ENCODE results near the gene NFATC3. TPM values are rescaled to one million over a fixed set of nuclear protein-coding genes. Genes with fewer than 3 reads are reported as not detected.

NFATC3 gene
- total and polyA plus RNA-seq, 2 donors (not counting 1 experiment from before 2014, with no cell fraction given): 33.4 to 115 TPM

- no peak for DNase-seq
- Histone ChIP-seq H3K9me3 (ENCODE audit: control extremely low read depth in 1 of 3, control insufficient read depth in 2 of 3, insufficient read depth in 1 of 3, low read length in 2 of 3) (no peaks in the 10 kb centered on the region), H3K27ac (ENCODE audit: low read length in 2 of 2) (peak overlapping the region in 1 of 2 donors; percentile 11), H4K20me1 (ENCODE audit: control insufficient read depth, insufficient read depth, low read length, poor library complexity, severe bottlenecking) (peaks cover 63% of the 10 kb centered on the region), H3K4me3 (ENCODE audit: control extremely low read depth in 1 of 5, extremely low read depth in 1 of 5, insufficient read depth in 1 of 5, low read depth in 2 of 5, low read length in 4 of 5) (no peak overlapping the region), H2AFZ (ENCODE audit: insufficient read depth, low read depth, low read length, poor library complexity, severe bottlenecking) (no peak overlapping the region), H3K36me3 (replicated peaks in 1 of 2; ENCODE audit: control extremely low read depth in 1 of 2, control insufficient read depth in 1 of 2, extremely low read depth in 1 of 2, insufficient read depth in 2 of 2, low read length in 1 of 2) (peaks cover 4 to 29% of the 10 kb centered on the region in 2 experiments), H3K79me2 (ENCODE audit: control insufficient read depth, insufficient read depth, low read length) (peaks cover 94% of the 10 kb centered on the region), H3K27me3 (replicated peaks in 1 of 4; ENCODE audit: control extremely low read depth in 1 of 4, control insufficient read depth in 3 of 4, insufficient read depth in 4 of 4, low read length in 3 of 4) (no peaks in the 10 kb centered on the region), H3K4me1 (ENCODE audit: control insufficient read depth in 2 of 2, insufficient read depth in 2 of 2, low read length in 2 of 2) (peaks cover 3 to 4% of the 10 kb centered on the region in 2 donors), H3K4me2 (replicated peaks; ENCODE audit: low read depth, low read length, poor library complexity, severe bottlenecking) (no peak overlapping the region), H3K9ac (ENCODE audit: low read length) (no peak overlapping the region)
- ATAC-seq (ENCODE audit: low read depth): no peak
- TF ChIP-seq CTCF (IDR thresholded peaks at IDR 0.05) (no peak), EZH2 (IDR thresholded peaks at IDR 0.05; ENCODE audit: borderline replicate concordance, insufficient read depth, low read depth, low read length, poor library complexity, severe bottlenecking) (no peak)
- no CpG with 5 or more reads among the region's 2 CpGs for WGBS (ENCODE audit: insufficient coverage)
- H3K27me3 Mint-ChIP-seq: no peaks in the 10 kb centered on the region
- no peaks in the 10 kb centered on the region for H3K9me3 Mint-ChIP-seq (ENCODE audit: insufficient read depth)
- H3K4me3 Mint-ChIP-seq: no peak overlapping the region
- POLR2A ChIA-PET: no interaction called here
- intact Hi-C loops (cut with micrococcal nuclease): no loop called here
- CTCF ChIA-PET: no interaction called here
- H3K27ac Mint-ChIP-seq: no peak overlapping the region
- H3K4me1 Mint-ChIP-seq: peaks cover 27% of the 10 kb centered on the region
Observed at GRCh38 chr16:68146585-68146984, 61.4 kb downstream of the NFATC3 start.

GRCh38 chr16:68147444-68147843, 62.3 kb downstream of the NFATC3 start:
- Histone ChIP-seq H3K27me3 (replicated peaks in 1 of 4; ENCODE audit: control extremely low read depth in 1 of 4, control insufficient read depth in 3 of 4, insufficient read depth in 4 of 4, low read length in 3 of 4) (no peaks in the 10 kb centered on the region), H3K79me2 (ENCODE audit: control insufficient read depth, insufficient read depth, low read length) (peaks cover 90% of the 10 kb centered on the region), H3K9ac (ENCODE audit: low read length) (no peak overlapping the region), H4K20me1 (ENCODE audit: control insufficient read depth, insufficient read depth, low read length, poor library complexity, severe bottlenecking) (peaks cover 55% of the 10 kb centered on the region), H3K4me1 (ENCODE audit: control insufficient read depth in 2 of 2, insufficient read depth in 2 of 2, low read length in 2 of 2) (peaks cover 0 to 3% of the 10 kb centered on the region in 2 donors), H2AFZ (ENCODE audit: insufficient read depth, low read depth, low read length, poor library complexity, severe bottlenecking) (no peak overlapping the region), H3K36me3 (replicated peaks in 1 of 2; ENCODE audit: control extremely low read depth in 1 of 2, control insufficient read depth in 1 of 2, extremely low read depth in 1 of 2, insufficient read depth in 2 of 2, low read length in 1 of 2) (peaks cover 4 to 22% of the 10 kb centered on the region in 2 experiments), H3K9me3 (ENCODE audit: control extremely low read depth in 1 of 3, control insufficient read depth in 2 of 3, insufficient read depth in 1 of 3, low read length in 2 of 3) (no peaks in the 10 kb centered on the region), H3K4me2 (replicated peaks; ENCODE audit: low read depth, low read length, poor library complexity, severe bottlenecking) (no peak overlapping the region), H3K27ac (ENCODE audit: low read length in 2 of 2) (no peak overlapping the region), H3K4me3 (ENCODE audit: control extremely low read depth in 1 of 5, extremely low read depth in 1 of 5, insufficient read depth in 1 of 5, low read depth in 2 of 5, low read length in 4 of 5) (no peak overlapping the region)
- no peak overlapping the region for H3K4me3 Mint-ChIP-seq
- no peaks in the 10 kb centered on the region for H3K9me3 Mint-ChIP-seq (ENCODE audit: insufficient read depth)
- no peak for TF ChIP-seq EZH2 (IDR thresholded peaks at IDR 0.05; ENCODE audit: borderline replicate concordance, insufficient read depth, low read depth, low read length, poor library complexity, severe bottlenecking)
- TF ChIP-seq CTCF (IDR thresholded peaks at IDR 0.05): no peak
- intact Hi-C loops (cut with micrococcal nuclease): no loop called here
- H3K27me3 Mint-ChIP-seq: no peaks in the 10 kb centered on the region
- H3K27ac Mint-ChIP-seq: no peak overlapping the region
- ChIA-PET POLR2A (interaction anchor here (0.6 kb wide), 1 partner anchor 37 kb away, joined by 6 read pairs; no protein-coding TSS in a partner anchor), CTCF (no interaction called here)
- peaks cover 21% of the 10 kb centered on the region for H3K4me1 Mint-ChIP-seq
- no CpG with 5 or more reads among the region's 1 CpG for WGBS (ENCODE audit: insufficient coverage)
- DNase-seq (no peak), ATAC-seq (ENCODE audit: low read depth) (no peak)

Data from B cell (primary cell).